ENCODE results near the gene MACO1. TPM values are rescaled to one million over a fixed set of nuclear protein-coding genes. Genes with fewer than 3 reads are reported as not detected.
A peak's percentile ranks its signal among the peaks of the same experiment; 100 is the strongest.
"Not testable (repeated sequence)": the region's sequence is repeated elsewhere in the genome, so short reads cannot be mapped to it uniquely, and the experiment has no call there.

Gene MACO1
- total and polyA plus RNA-seq, 9 of the 15 experiments (the other 6 are each of a cell fraction or from before 2014, with no cell fraction given), result 4.6 to 28.4 (median 21.7) TPM

- TF ChIP-seq C11orf30 (IDR thresholded peaks at IDR 0.05; ENCODE audit: low read depth) (peak; percentile 47), ZKSCAN8 (CRISPR knock-in tag; IDR thresholded peaks at IDR 0.05) (peak; percentile 86), EGR1 (conservative IDR thresholded peaks at IDR 0.05) (peak; percentile 86), HDAC3 (IDR thresholded peaks at IDR 0.05; ENCODE audit: borderline replicate concordance, partially characterized antibody) (peak; percentile 92), TEAD1 (CRISPR knock-in tag; IDR thresholded peaks at IDR 0.05) (peak; percentile 53 to 60; a peak in 1 of 4 replicates), CHAMP1 (IDR thresholded peaks at IDR 0.05) (peak; percentile 84), MYNN (IDR thresholded peaks at IDR 0.05) (peak; percentile 76; the same call in 1 of the 2 replicates), NR2C2 (tag; IDR thresholded peaks at IDR 0.05) (peak; percentile 37; the same call in 1 of the 2 replicates), ZFX (CRISPR knock-in tag; IDR thresholded peaks at IDR 0.05) (peak; percentile 35), ZBED1 (IDR thresholded peaks at IDR 0.05) (peak; percentile 79; the same call in 1 of the 2 replicates)
- TF ChIP-seq, protein P1, sequence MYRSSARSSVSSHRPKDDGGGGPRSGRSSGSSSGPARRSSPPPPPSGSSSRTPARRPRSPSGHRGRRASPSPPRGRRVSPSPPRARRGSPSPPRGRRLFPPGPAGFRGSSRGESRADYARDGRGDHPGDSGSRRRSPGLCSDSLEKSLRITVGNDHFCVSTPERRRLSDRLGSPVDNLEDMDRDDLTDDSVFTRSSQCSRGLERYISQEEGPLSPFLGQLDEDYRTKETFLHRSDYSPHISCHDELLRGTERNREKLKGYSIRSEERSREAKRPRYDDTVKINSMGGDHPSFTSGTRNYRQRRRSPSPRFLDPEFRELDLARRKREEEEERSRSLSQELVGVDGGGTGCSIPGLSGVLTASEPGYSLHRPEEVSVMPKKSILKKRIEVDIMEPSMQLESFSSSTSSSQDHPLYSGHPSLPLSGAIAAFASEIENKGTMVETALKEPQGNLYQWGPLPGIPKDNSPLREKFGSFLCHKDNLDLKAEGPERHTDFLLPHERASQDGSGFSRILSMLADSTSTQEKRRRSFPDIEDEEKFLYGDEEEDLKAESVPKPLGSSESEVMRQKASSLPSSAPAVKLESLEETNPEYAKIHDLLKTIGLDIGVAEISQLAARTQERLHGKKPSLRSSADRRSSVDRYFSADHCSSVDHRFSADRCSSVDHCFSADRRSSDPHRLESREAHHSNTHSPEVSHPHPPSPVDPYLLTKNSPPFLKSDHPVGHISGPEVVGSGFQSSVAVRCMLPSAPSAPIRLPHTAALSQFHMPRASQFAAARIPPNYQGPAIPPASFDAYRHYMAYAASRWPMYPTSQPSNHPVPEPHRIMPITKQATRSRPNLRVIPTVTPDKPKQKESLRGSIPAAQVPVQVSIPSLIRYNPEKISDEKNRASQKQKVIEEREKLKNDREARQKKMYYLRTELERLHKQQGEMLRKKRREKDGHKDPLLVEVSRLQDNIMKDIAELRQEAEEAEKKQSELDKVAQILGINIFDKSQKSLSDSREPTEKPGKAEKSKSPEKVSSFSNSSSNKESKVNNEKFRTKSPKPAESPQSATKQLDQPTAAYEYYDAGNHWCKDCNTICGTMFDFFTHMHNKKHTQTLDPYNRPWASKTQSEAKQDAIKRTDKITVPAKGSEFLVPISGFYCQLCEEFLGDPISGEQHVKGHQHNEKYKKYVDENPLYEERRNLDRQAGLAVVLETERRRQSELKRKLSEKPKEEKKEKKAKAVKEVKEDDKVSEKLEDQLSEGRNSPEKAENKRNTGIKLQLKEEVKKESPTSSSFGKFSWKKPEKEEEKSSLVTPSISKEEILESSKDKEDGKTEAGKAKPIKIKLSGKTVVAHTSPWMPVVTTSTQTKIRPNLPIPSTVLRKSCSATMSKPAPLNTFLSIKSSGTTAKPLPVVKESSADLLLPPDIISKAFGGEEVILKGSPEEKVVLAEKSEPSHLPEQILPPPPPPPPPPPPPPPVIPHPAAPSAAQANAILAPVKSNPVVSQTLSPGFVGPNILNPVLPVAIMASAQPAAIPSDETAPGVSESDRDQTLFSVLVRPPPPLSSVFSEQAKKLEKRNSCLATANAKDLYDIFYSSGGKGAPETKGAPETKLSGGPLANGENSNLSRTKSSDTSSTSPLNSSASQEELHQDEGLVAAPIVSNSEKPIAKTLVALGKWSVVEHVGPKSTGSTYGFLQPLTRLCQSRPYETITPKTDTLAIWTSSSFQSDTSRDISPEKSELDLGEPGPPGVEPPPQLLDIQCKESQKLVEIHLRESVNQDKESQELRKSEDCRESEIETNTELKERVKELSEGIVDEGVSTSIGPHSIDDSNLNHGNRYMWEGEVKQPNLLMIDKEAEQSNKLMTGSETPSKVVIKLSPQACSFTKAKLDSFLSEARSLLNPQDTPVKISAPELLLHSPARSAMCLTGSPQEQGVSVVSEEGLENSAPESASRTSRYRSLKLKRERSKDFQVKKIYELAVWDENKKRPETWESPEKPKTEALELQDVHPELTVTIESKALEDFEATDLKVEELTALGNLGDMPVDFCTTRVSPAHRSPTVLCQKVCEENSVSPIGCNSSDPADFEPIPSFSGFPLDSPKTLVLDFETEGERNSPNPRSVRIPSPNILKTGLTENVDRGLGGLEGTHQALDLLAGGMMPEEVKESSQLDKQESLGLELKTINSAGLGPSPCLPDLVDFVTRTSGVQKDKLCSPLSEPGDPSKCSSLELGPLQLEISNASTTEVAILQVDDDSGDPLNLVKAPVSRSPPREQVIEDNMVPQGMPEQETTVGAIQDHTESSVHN (IDR thresholded peaks at IDR 0.05; ENCODE audit: borderline replicate concordance in 1 of 2, low read depth in 1 of 2), result 0 out of 4 replicates have a peak, but pooled peaks of 1 of the 2 experiments have one; percentile 42
- TF ChIP-seq, protein P2, sequence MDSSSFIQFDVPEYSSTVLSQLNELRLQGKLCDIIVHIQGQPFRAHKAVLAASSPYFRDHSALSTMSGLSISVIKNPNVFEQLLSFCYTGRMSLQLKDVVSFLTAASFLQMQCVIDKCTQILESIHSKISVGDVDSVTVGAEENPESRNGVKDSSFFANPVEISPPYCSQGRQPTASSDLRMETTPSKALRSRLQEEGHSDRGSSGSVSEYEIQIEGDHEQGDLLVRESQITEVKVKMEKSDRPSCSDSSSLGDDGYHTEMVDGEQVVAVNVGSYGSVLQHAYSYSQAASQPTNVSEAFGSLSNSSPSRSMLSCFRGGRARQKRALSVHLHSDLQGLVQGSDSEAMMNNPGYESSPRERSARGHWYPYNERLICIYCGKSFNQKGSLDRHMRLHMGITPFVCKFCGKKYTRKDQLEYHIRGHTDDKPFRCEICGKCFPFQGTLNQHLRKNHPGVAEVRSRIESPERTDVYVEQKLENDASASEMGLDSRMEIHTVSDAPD (CRISPR knock-in tag; IDR thresholded peaks at IDR 0.05), result 0 out of 2 replicates have a peak, but pooled peaks have one; percentile 25
- not testable (repeated sequence) for TF ChIP-seq MYNN, NR2C2 (CRISPR knock-in tag; IDR thresholded peaks at IDR 0.05)
These were observed 17.6 kb upstream of the MACO1 start (continued) for GRCh38 chr1:25412872-25413623.

Data from K562 (cell line).